Erythroblast (primary cell): ENCODE measurements around the gene FRAS1.
"Not testable (repeated sequence)": the region's sequence is repeated elsewhere in the genome, so short reads cannot be mapped to it uniquely, and the experiment has no call there.

Experiments
- DNase-seq, 2 experiments: peaks; one replicate each; lab custom pipeline; 2025; lab: John Stamatoyannopoulos, UW
- GATA1 ChIP-seq: IDR thresholded peaks from 2 replicates; pipeline ENCODE4 v1.6.1; 2011; ENCODE audit warnings: low read depth, mild to moderate bottlenecking, control low read depth, low read length, moderate library complexity
- POLR2A ChIP-seq: IDR thresholded peaks from 2 replicates; pipeline ENCODE4 v1.6.1; 2011; ENCODE audit warnings: mild to moderate bottlenecking, low read length

FRAS1 gene

GRCh38 chr4:78299565-78299972 lies 242.4 kb downstream of the FRAS1 start:
- no peak for DNase-seq
- TF ChIP-seq POLR2A (no peak), GATA1 (no peak)

GRCh38 chr4:78307263-78307662 lies 250.1 kb downstream of the FRAS1 start:
- not testable (repeated sequence) for DNase-seq

- TF ChIP-seq GATA1: no peak
- no peak for TF ChIP-seq POLR2A
- no peak for DNase-seq
Measured at GRCh38 chr4:78308517-78308916, 251.4 kb downstream of the FRAS1 start.

GRCh38 chr4:78309352-78309751 lies 252.2 kb downstream of the FRAS1 start:
- no peak for DNase-seq
- no peak for TF ChIP-seq POLR2A

- no peak for DNase-seq
- TF ChIP-seq GATA1 (no peak), POLR2A (no peak)
Measured at GRCh38 chr4:78310007-78310739, 253.1 kb downstream of the FRAS1 start.

GRCh38 chr4:78310740-78311115 lies 253.6 kb downstream of the FRAS1 start:
- no peak for DNase-seq
- TF ChIP-seq GATA1 (no peak), POLR2A (no peak)

GRCh38 chr4:78311306-78311705 lies 254.2 kb downstream of the FRAS1 start:
- DNase-seq: no peak
- TF ChIP-seq POLR2A (no peak), GATA1 (no peak)

GRCh38 chr4:78312989-78313753 lies 256.0 kb downstream of the FRAS1 start:
- no peak for TF ChIP-seq POLR2A
- TF ChIP-seq GATA1: no peak
- no peak for DNase-seq

GRCh38 chr4:78313754-78314120 lies 256.6 kb downstream of the FRAS1 start:
- no peak for TF ChIP-seq GATA1
- no peak for TF ChIP-seq POLR2A
- DNase-seq: no peak

- TF ChIP-seq GATA1 (no peak), POLR2A (no peak)
- DNase-seq: no peak
Measured at GRCh38 chr4:78318126-78318525, 261.0 kb downstream of the FRAS1 start.

- DNase-seq: no peak
- TF ChIP-seq GATA1: no peak
- TF ChIP-seq POLR2A: no peak
Measured at GRCh38 chr4:78320349-78320935, 263.3 kb downstream of the FRAS1 start.

- TF ChIP-seq POLR2A (no peak), GATA1 (no peak)
- DNase-seq: no peak
Measured at GRCh38 chr4:78322032-78322431, 264.9 kb downstream of the FRAS1 start.

- no peak for DNase-seq
- TF ChIP-seq POLR2A (no peak), GATA1 (no peak)
Measured at GRCh38 chr4:78323439-78323838, 266.3 kb downstream of the FRAS1 start.

- no peak for DNase-seq
- TF ChIP-seq GATA1: no peak
- no peak for TF ChIP-seq POLR2A
Measured at GRCh38 chr4:78324625-78325024, 267.5 kb downstream of the FRAS1 start.
